ENCODE data around the gene LLGL1.

Gene LLGL1

DNA sequence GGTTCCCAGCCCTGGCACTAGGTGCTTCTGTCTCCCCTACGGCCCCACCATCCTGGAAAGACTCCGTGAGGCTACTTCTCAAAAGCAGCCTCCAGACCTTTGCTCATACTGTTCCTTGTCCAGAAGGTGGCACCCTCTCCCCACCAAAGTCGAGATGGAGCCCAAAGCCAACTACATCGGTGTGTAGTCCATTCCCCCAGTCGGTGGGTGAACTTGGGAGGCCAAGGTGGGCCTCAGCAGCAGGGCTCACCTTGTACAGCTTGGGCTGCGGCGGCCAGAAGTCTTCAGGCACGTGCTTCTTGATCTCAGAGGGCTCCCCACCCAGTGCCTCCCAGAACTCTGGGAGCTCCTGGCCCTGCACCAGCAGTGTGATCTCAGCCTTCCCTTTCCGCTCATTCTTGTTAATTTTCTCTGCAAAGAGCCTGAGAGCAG, 22.9 kb downstream of the LLGL1 start (continued):
- TF ChIP-seq, protein P1, sequence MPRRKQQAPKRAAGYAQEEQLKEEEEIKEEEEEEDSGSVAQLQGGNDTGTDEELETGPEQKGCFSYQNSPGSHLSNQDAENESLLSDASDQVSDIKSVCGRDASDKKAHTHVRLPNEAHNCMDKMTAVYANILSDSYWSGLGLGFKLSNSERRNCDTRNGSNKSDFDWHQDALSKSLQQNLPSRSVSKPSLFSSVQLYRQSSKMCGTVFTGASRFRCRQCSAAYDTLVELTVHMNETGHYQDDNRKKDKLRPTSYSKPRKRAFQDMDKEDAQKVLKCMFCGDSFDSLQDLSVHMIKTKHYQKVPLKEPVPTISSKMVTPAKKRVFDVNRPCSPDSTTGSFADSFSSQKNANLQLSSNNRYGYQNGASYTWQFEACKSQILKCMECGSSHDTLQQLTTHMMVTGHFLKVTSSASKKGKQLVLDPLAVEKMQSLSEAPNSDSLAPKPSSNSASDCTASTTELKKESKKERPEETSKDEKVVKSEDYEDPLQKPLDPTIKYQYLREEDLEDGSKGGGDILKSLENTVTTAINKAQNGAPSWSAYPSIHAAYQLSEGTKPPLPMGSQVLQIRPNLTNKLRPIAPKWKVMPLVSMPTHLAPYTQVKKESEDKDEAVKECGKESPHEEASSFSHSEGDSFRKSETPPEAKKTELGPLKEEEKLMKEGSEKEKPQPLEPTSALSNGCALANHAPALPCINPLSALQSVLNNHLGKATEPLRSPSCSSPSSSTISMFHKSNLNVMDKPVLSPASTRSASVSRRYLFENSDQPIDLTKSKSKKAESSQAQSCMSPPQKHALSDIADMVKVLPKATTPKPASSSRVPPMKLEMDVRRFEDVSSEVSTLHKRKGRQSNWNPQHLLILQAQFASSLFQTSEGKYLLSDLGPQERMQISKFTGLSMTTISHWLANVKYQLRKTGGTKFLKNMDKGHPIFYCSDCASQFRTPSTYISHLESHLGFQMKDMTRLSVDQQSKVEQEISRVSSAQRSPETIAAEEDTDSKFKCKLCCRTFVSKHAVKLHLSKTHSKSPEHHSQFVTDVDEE (CRISPR knock-in tag; IDR thresholded peaks at IDR 0.05): no peak
- TF ChIP-seq ZFP3 (CRISPR knock-in tag; IDR thresholded peaks at IDR 0.05) (no peak), TCF4 (CRISPR knock-in tag; IDR thresholded peaks at IDR 0.05; ENCODE audit: borderline replicate concordance) (no peak), ARNTL (CRISPR knock-in tag; IDR thresholded peaks at IDR 0.05; ENCODE audit: borderline replicate concordance, low read depth) (no peak), GLIS3 (CRISPR knock-in tag; IDR thresholded peaks at IDR 0.05) (no peak), TOX (CRISPR knock-in tag; IDR thresholded peaks at IDR 0.05; ENCODE audit: borderline replicate concordance) (no peak)
- TF ChIP-seq, protein P2, sequence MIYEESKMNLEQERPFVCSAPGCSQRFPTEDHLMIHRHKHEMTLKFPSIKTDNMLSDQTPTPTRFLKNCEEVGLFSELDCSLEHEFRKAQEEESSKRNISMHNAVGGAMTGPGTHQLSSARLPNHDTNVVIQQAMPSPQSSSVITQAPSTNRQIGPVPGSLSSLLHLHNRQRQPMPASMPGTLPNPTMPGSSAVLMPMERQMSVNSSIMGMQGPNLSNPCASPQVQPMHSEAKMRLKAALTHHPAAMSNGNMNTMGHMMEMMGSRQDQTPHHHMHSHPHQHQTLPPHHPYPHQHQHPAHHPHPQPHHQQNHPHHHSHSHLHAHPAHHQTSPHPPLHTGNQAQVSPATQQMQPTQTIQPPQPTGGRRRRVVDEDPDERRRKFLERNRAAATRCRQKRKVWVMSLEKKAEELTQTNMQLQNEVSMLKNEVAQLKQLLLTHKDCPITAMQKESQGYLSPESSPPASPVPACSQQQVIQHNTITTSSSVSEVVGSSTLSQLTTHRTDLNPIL (CRISPR knock-in tag; IDR thresholded peaks at IDR 0.05; ENCODE audit: low read depth): no peak

DNA sequence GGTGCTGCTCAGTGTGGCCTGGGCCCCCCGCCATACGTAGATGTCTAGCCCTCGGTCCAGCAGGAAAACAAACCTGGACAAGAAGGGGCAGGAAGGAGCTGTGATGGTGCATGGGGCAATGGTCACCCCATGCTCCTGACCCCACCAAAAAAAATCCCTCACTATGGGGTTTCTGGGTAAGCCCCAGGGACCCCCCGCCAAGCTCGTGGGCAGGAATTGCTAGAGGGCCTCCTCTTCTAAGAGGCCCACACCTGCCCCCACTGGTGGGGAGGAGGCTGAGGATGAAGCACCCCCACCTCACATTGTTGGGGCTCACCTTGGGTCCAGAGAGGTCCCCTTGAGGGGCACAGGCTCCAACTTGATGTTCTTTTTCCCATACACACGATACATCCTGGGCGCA, 23.4 kb downstream of the LLGL1 start:
- TF ChIP-seq, protein P3, sequence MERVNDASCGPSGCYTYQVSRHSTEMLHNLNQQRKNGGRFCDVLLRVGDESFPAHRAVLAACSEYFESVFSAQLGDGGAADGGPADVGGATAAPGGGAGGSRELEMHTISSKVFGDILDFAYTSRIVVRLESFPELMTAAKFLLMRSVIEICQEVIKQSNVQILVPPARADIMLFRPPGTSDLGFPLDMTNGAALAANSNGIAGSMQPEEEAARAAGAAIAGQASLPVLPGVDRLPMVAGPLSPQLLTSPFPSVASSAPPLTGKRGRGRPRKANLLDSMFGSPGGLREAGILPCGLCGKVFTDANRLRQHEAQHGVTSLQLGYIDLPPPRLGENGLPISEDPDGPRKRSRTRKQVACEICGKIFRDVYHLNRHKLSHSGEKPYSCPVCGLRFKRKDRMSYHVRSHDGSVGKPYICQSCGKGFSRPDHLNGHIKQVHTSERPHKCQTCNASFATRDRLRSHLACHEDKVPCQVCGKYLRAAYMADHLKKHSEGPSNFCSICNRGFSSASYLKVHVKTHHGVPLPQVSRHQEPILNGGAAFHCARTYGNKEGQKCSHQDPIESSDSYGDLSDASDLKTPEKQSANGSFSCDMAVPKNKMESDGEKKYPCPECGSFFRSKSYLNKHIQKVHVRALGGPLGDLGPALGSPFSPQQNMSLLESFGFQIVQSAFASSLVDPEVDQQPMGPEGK (CRISPR knock-in tag; IDR thresholded peaks at IDR 0.05; ENCODE audit: borderline replicate concordance): no peak
- TF ChIP-seq, protein P4, sequence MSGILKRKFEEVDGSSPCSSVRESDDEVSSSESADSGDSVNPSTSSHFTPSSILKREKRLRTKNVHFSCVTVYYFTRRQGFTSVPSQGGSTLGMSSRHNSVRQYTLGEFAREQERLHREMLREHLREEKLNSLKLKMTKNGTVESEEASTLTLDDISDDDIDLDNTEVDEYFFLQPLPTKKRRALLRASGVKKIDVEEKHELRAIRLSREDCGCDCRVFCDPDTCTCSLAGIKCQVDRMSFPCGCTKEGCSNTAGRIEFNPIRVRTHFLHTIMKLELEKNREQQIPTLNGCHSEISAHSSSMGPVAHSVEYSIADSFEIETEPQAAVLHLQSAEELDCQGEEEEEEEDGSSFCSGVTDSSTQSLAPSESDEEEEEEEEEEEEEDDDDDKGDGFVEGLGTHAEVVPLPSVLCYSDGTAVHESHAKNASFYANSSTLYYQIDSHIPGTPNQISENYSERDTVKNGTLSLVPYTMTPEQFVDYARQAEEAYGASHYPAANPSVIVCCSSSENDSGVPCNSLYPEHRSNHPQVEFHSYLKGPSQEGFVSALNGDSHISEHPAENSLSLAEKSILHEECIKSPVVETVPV (CRISPR knock-in tag; IDR thresholded peaks at IDR 0.05): no peak
- TF ChIP-seq GLIS3 (CRISPR knock-in tag; IDR thresholded peaks at IDR 0.05) (no peak), PPARA (CRISPR knock-in tag; IDR thresholded peaks at IDR 0.05; ENCODE audit: borderline replicate concordance) (no peak), SNAI2 (CRISPR knock-in tag; IDR thresholded peaks at IDR 0.05) (no peak), ZFP30 (CRISPR knock-in tag; IDR thresholded peaks at IDR 0.05) (no peak), ESRRG (CRISPR knock-in tag; IDR thresholded peaks at IDR 0.05) (no peak), TCF4 (CRISPR knock-in tag; IDR thresholded peaks at IDR 0.05; ENCODE audit: borderline replicate concordance) (no peak), CSDC2 (CRISPR knock-in tag; IDR thresholded peaks at IDR 0.05) (no peak), ZNF8 (CRISPR knock-in tag; IDR thresholded peaks at IDR 0.05) (no peak), RARB (CRISPR knock-in tag; IDR thresholded peaks at IDR 0.05) (no peak)
- ATAC-seq: no peak; the same call in 2 of the 3 replicates

DNA sequence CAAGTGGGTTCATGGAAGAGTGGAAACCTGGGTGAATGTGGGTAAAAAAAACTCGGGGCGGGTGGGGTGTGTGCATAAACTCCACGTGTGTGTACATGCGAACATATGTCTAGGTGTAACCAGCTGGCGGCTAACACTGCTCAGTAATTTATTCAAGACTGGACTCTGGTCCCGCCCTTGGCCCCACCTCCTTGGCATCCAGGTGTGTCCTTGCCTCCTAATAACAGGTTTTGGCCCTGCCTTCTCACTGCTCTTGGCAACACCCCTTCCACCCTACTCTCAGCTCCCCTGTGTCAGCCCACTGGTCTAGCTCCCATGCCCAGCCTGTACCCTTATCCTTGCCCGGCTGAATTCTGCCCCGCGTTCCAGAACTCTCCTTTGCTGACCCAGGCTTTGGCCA, 24.8 kb downstream of the LLGL1 start:
- ATAC-seq: no peak
- TF ChIP-seq, protein P3 (CRISPR knock-in tag; IDR thresholded peaks at IDR 0.05; ENCODE audit: borderline replicate concordance): no peak
- no peak for TF ChIP-seq RARB (CRISPR knock-in tag; IDR thresholded peaks at IDR 0.05)
- no peak for TF ChIP-seq GLIS3 (CRISPR knock-in tag; IDR thresholded peaks at IDR 0.05)
- no peak for TF ChIP-seq ZNF565 (CRISPR knock-in tag; conservative IDR thresholded peaks at IDR 0.05; ENCODE audit: low read depth)
- TF ChIP-seq, protein P2 (CRISPR knock-in tag; IDR thresholded peaks at IDR 0.05; ENCODE audit: low read depth): no peak
- TF ChIP-seq SNAI2 (CRISPR knock-in tag; IDR thresholded peaks at IDR 0.05): no peak
- TF ChIP-seq OSR1 (CRISPR knock-in tag; IDR thresholded peaks at IDR 0.05): no peak
- TF ChIP-seq PPARA (CRISPR knock-in tag; IDR thresholded peaks at IDR 0.05; ENCODE audit: borderline replicate concordance): no peak
- TF ChIP-seq ISL1 (CRISPR knock-in tag; IDR thresholded peaks at IDR 0.05): no peak
- no peak for TF ChIP-seq TOX (CRISPR knock-in tag; IDR thresholded peaks at IDR 0.05; ENCODE audit: borderline replicate concordance)
- TF ChIP-seq BACH2 (CRISPR knock-in tag; IDR thresholded peaks at IDR 0.05; ENCODE audit: borderline replicate concordance): no peak
- no peak for TF ChIP-seq ZFP30 (CRISPR knock-in tag; IDR thresholded peaks at IDR 0.05)
- TF ChIP-seq CSDC2 (CRISPR knock-in tag; IDR thresholded peaks at IDR 0.05): no peak
- TF ChIP-seq, protein P5, sequence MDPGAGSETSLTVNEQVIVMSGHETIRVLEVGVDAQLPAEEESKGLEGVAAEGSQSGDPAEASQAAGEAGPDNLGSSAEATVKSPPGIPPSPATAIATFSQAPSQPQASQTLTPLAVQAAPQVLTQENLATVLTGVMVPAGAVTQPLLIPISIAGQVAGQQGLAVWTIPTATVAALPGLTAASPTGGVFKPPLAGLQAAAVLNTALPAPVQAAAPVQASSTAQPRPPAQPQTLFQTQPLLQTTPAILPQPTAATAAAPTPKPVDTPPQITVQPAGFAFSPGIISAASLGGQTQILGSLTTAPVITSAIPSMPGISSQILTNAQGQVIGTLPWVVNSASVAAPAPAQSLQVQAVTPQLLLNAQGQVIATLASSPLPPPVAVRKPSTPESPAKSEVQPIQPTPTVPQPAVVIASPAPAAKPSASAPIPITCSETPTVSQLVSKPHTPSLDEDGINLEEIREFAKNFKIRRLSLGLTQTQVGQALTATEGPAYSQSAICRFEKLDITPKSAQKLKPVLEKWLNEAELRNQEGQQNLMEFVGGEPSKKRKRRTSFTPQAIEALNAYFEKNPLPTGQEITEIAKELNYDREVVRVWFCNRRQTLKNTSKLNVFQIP (CRISPR knock-in tag; IDR thresholded peaks at IDR 0.05; ENCODE audit: borderline replicate concordance, low read depth): no peak
- TF ChIP-seq, protein P4 (CRISPR knock-in tag; IDR thresholded peaks at IDR 0.05): no peak
- TF ChIP-seq ESRRG (CRISPR knock-in tag; IDR thresholded peaks at IDR 0.05): no peak
- no peak for TF ChIP-seq ZC3H10 (CRISPR knock-in tag; IDR thresholded peaks at IDR 0.05)
- no peak for TF ChIP-seq TCF4 (CRISPR knock-in tag; IDR thresholded peaks at IDR 0.05; ENCODE audit: borderline replicate concordance)
- TF ChIP-seq ZFP3 (CRISPR knock-in tag; IDR thresholded peaks at IDR 0.05): no peak
- no peak for TF ChIP-seq ZNF70 (CRISPR knock-in tag; IDR thresholded peaks at IDR 0.05)
